GM10248 (cell line): ENCODE results near the gene STK38L.

ENCODE experiments used
- CTCF ChIA-PET: fragments of 300-600 bp; sonication (Branson Sonifier 250); formaldehyde crosslinking; extraction: SDS; loops from one replicate; lab custom pipeline; 2021; ENCODE audit warnings: antibody characterized with exemption; lab: Yijun Ruan, JAX
- POLR2A ChIA-PET: fragments of 350-650 bp; sonication (Branson Sonifier 250); formaldehyde crosslinking; extraction: SDS; loops from one replicate; lab custom pipeline; 2020; ENCODE audit warnings: antibody characterized with exemption; lab: Yijun Ruan, JAX
- DNase-seq: peaks from one replicate; pipeline ENCODE4 v3.0.0; 2012; ENCODE audit errors: extremely low spot score
- CTCF ChIP-seq: IDR thresholded peaks from 2 replicates; pipeline ENCODE4 v1.5.1; 2012; ENCODE audit warnings: mild to moderate bottlenecking, low read depth; ENCODE audit errors: extremely low read depth, missing control alignments, control extremely low read depth

The STK38L gene

GRCh38 chr12:27336282-27336653 is 92.2 kb downstream of the STK38L start:
- DNase-seq = no peak
- POLR2A ChIA-PET = interaction anchor here (0.7 kb wide), 1 partner anchor 157 kb away, joined by 3 read pairs; no protein-coding TSS in a partner anchor
- CTCF ChIA-PET = interaction anchor here (1.7 kb wide), 1 partner anchor 39 kb away, joined by 4 read pairs; no protein-coding TSS in a partner anchor
- TF ChIP-seq CTCF = no peak

GRCh38 chr12:27337376-27337775 is 93.3 kb downstream of the STK38L start:
- POLR2A ChIA-PET = no interaction called here
- no peak for TF ChIP-seq CTCF
- DNase-seq = no peak
- CTCF ChIA-PET = interaction anchor here (0.7 to 2.0 kb wide), 5 partner anchors 12 to 54 kb away, joined by 3 to 6 read pairs (median 4); no protein-coding TSS in a partner anchor

GRCh38 chr12:27338473-27338872 is 94.4 kb downstream of the STK38L start:
- DNase-seq = no peak
- POLR2A ChIA-PET = no interaction called here
- no peak for TF ChIP-seq CTCF
- CTCF ChIA-PET = interaction anchor here (1.1 to 2.0 kb wide), 5 partner anchors 11 to 53 kb away, joined by 3 to 6 read pairs (median 4); no protein-coding TSS in a partner anchor

- no peak for TF ChIP-seq CTCF
- ChIA-PET POLR2A (no interaction called here), CTCF (interaction anchor here (1.7 kb wide), 1 partner anchor 11 kb away, joined by 4 read pairs; no protein-coding TSS in a partner anchor)
- no peak for DNase-seq
These were observed 96.9 kb downstream of the STK38L start for GRCh38 chr12:27340971-27341370.

- TF ChIP-seq CTCF = no peak
- POLR2A ChIA-PET = no interaction called here
- DNase-seq = no peak
- CTCF ChIA-PET = interaction anchor here (1.3 to 2.0 kb wide), 4 partner anchors 9 to 328 kb away, joined by 4 to 8 read pairs (median 4); no protein-coding TSS in a partner anchor
These were observed 98.5 kb downstream of the STK38L start for GRCh38 chr12:27342536-27342935.

GRCh38 chr12:27343255-27344000 is 99.3 kb downstream of the STK38L start:
- no peak for TF ChIP-seq CTCF
- ChIA-PET POLR2A (no interaction called here), CTCF (interaction anchor here (1.3 to 2.0 kb wide), 2 partner anchors 10 to 329 kb away, joined by 4 to 8 read pairs; no protein-coding TSS in a partner anchor)
- no peak for DNase-seq
